HL-60/S4 (cell line): Measurements from ENCODE around the gene AVPR2.

Source experiments
- in situ Hi-C: fragments of 300-500 bp; cut with MboI; formaldehyde crosslinking; loops from 2 replicates; pipeline ENCODE4 v1.14.3; 2022; ENCODE audit warnings: low sequenced_read_pairs

The AVPR2 gene

GRCh38 chrX:153948847-153949805, 44.7 kb downstream of the AVPR2 start:
- in situ Hi-C loops, result no loop called here

GRCh38 chrX:153950127-153950526, 45.7 kb downstream of the AVPR2 start:
- in situ Hi-C loops, result no loop called here

GRCh38 chrX:153951683-153952372, 47.4 kb downstream of the AVPR2 start:
- in situ Hi-C loops, result no loop called here

GRCh38 chrX:153952373-153953026, 48.0 kb downstream of the AVPR2 start:
- in situ Hi-C loops, result no loop called here

GRCh38 chrX:153953342-153953830, 48.9 kb downstream of the AVPR2 start:
- in situ Hi-C loops, result no loop called here

GRCh38 chrX:153953892-153954557, 49.6 kb downstream of the AVPR2 start:
- in situ Hi-C loops, result no loop called here

- in situ Hi-C loops, result no loop called here
These were observed 50.2 kb downstream of the AVPR2 start for GRCh38 chrX:153954558-153955227.

GRCh38 chrX:153955228-153955732, 50.8 kb downstream of the AVPR2 start:
- in situ Hi-C loops, result no loop called here

- in situ Hi-C loops, result no loop called here
These were observed 51.8 kb downstream of the AVPR2 start for GRCh38 chrX:153956044-153956907.
